K562 (cell line): ENCODE results near the gene OCSTAMP. TPM values are rescaled to one million over a fixed set of nuclear protein-coding genes. Genes with fewer than 3 reads are reported as not detected.

Source experiments
- ATAC-seq: fragments of 200-7000 bp; cut with Tn5 transposase; 3 replicates; pipeline ENCODE4 v1.9.1; 2020; ENCODE audit warnings: moderate library complexity
- BruUV-seq: library from RNA; stranded (reverse); fragments of 400-500 nt; replicated peaks from 2 replicates; lab custom pipeline; 2021; lab: Mats Ljungman, UMichigan
- CTCF ChIA-PET: fragments of 300-600 bp; formaldehyde crosslinking; extraction: SDS; loops from one replicate; lab custom pipeline; 2021; ENCODE audit warnings: low intra/inter-chr PET ratio; lab: Yijun Ruan, JAX
- POLR2A ChIA-PET: fragments of 300-600, 350-650 bp; sonication (Branson Sonifier 250); formaldehyde crosslinking; extraction: SDS; loops from one replicate; lab custom pipeline; 2021; ENCODE audit warnings: antibody characterized with exemption, inconsistent platforms; lab: Yijun Ruan, JAX
- DNase-seq, 4 experiments: peaks; one replicate each; pipeline versions ENCODE4 v3.0.0 to v3.0.0-alpha.2; 2011 to 2018; ENCODE audit warnings: low spot score in 3 of 4, mixed read lengths in 3 of 4; ENCODE audit errors: extremely low read depth in 1 of 4
- FAIRE-seq: peaks from 2 replicates; lab custom pipeline; 2011; peaks lifted over from hg19 to GRCh38; lab: Jason Lieb, UNC
- H2AFZ ChIP-seq: 2 replicates; pipeline ENCODE4 v1.6.0; 2011; ENCODE audit warnings: low read depth, low read length, control low read depth, inconsistent platforms
- H3K27ac ChIP-seq: fragments of 200-600 bp; 3 replicates; pipeline ENCODE4 v1.8.0; 2011; ENCODE audit warnings: low read depth, mild to moderate bottlenecking, control low read depth, inconsistent platforms, low read length, moderate library complexity, mixed read lengths; ENCODE audit errors: extremely low read depth
- H3K27me3 ChIP-seq, 2 experiments: fragments of 300-600 bp in 1 of 2; 2 replicates in 1 of 2; 3 replicates in 1 of 2; pipeline versions ENCODE4 v1.6.0 to v1.8.0; 2011; ENCODE audit warnings: inconsistent platforms in 2 of 2, low read length in 2 of 2, mild to moderate bottlenecking in 1 of 2, mixed read lengths in 1 of 2, moderate library complexity in 1 of 2; ENCODE audit not compliant: control insufficient read depth in 2 of 2, insufficient read depth in 2 of 2
- H3K36me3 ChIP-seq: fragments of 300-600 bp; 3 replicates; pipeline ENCODE4 v1.8.0; 2011; ENCODE audit warnings: mild to moderate bottlenecking, low read length, inconsistent platforms; ENCODE audit not compliant: control insufficient read depth, insufficient read depth
- H3K4me1 ChIP-seq, 2 experiments: fragments of 200-600 bp in 1 of 2; replicated peaks in 1 of 2; 2 replicates in 1 of 2; 3 replicates in 1 of 2; pipeline versions ENCODE4 v1.5.1 to v1.8.0; 2011; ENCODE audit warnings: inconsistent platforms in 2 of 2, low read length in 2 of 2, mild to moderate bottlenecking in 1 of 2, mixed read lengths in 1 of 2, moderate library complexity in 1 of 2; ENCODE audit not compliant: control insufficient read depth in 2 of 2, insufficient read depth in 2 of 2
- H3K4me2 ChIP-seq: 2 replicates; pipeline ENCODE4 v1.6.1; 2011; ENCODE audit warnings: low read length, control low read depth, inconsistent platforms, mixed read lengths; ENCODE audit not compliant: insufficient read depth
- H3K4me3 ChIP-seq: fragments of 200-600 bp; sonication (generic), shearing (Covaris generic); 2 replicates; pipeline ENCODE4 v1.5.1; 2016; ENCODE audit warnings: control low read depth, inconsistent platforms
- H3K79me2 ChIP-seq: fragments of 200-600 bp; 3 replicates; pipeline ENCODE4 v1.8.0; 2011; ENCODE audit warnings: low read length, inconsistent platforms; ENCODE audit not compliant: control insufficient read depth, insufficient read depth
- H3K9ac ChIP-seq, 2 experiments: 2 replicates each; pipeline versions ENCODE4 v1.6.0 to v1.6.1; 2011; ENCODE audit warnings: low read depth in 2 of 2, low read length in 2 of 2, control low read depth in 1 of 2, inconsistent platforms in 1 of 2, mild to moderate bottlenecking in 1 of 2, mixed read lengths in 1 of 2; ENCODE audit not compliant: insufficient read depth in 1 of 2
- H3K9me1 ChIP-seq: one replicate; pipeline ENCODE4 v1.6.0; 2011; ENCODE audit warnings: inconsistent platforms, mild to moderate bottlenecking, low read length, moderate library complexity; ENCODE audit not compliant: control insufficient read depth, insufficient read depth
- H3K9me3 ChIP-seq: replicated peaks from 2 replicates; pipeline ENCODE4 v1.5.1; 2011; ENCODE audit warnings: low read depth, low read length, inconsistent platforms; ENCODE audit not compliant: control insufficient read depth, insufficient read depth
- H4K20me1 ChIP-seq: replicated peaks from 2 replicates; pipeline ENCODE4 v1.6.1; 2011; ENCODE audit warnings: low read length, inconsistent platforms, mixed read lengths; ENCODE audit not compliant: control insufficient read depth, insufficient read depth
- CBX2 ChIP-seq: fragments of 200-600 bp; sonication (generic); IDR thresholded peaks from one replicate; pipeline ENCODE4 v1.6.1; 2012; ENCODE audit warnings: mild to moderate bottlenecking, low read length, inconsistent platforms; ENCODE audit not compliant: insufficient read depth, poor library complexity, severe bottlenecking
- GTF2B ChIP-seq: IDR thresholded peaks from 2 replicates; pipeline ENCODE4 v1.6.1; 2011; ENCODE audit not compliant: insufficient read length; ENCODE audit errors: extremely low read depth
- HCFC1 ChIP-seq: IDR thresholded peaks from 2 replicates; pipeline ENCODE4 v1.6.1; 2012; ENCODE audit warnings: low read depth, low read length, improper control_type of control experiment
- IRF2 ChIP-seq: sonication (generic); formaldehyde crosslinking; IDR thresholded peaks from 2 replicates; pipeline ENCODE4 v1.8.1; 2022; ENCODE audit warnings: mild to moderate bottlenecking, missing genetic modification reagents
- NFIC ChIP-seq: fragments of 450-650 bp; IDR thresholded peaks from 2 replicates; pipeline ENCODE4 v1.6.1; 2017; ENCODE audit warnings: mild to moderate bottlenecking, inconsistent platforms
- SRSF3 ChIP-seq: fragments of 200-400 bp; formaldehyde crosslinking; IDR thresholded peaks from 2 replicates; pipeline ENCODE4 v1.6.1; 2016; ENCODE audit warnings: mild to moderate bottlenecking, low read length, moderate library complexity; ENCODE audit not compliant: insufficient read depth
- ZNF780A ChIP-seq: fragments of 250-450 bp; sonication (Bioruptor Pico); IDR thresholded peaks from 2 replicates; pipeline ENCODE4 v1.5.0; 2021; ENCODE audit warnings: mild to moderate bottlenecking
- WGBS: fragments of 100-300 bp; shearing (Covaris generic); methylation state at CpG from one replicate; pipeline ENCODE4 v1.1.6; 2016; ENCODE audit warnings: low coverage, mixed read lengths; ENCODE audit not compliant: insufficient coverage; ENCODE audit errors: missing lambda C conversion rate; 5-methylcytosine and 5-hydroxymethylcytosine counted together
- in situ Hi-C: fragments of 300-500 bp; cut with MboI; formaldehyde crosslinking; loops from 4 replicates; pipeline ENCODE4 v1.15.0; 2018; ENCODE audit warnings: inconsistent platforms, mixed read lengths
- intact Hi-C: fragments of 100-400 bp; cut with micrococcal nuclease; formaldehyde crosslinking; loops from 2 replicates; pipeline ENCODE4 v1.14.2; 2022
- polyA plus RNA-seq, 8 experiments: library from polyadenylated mRNA; depleted of rRNA in 4 of 8; stranded (reverse) in 5 of 8; unstranded in 3 of 8; fragments of >200 nt; fragmentation: Nextera tagmentation in 2 of 8; fragmentation: Illumina TruSeq in 1 of 8; extraction: Ambion mirVana in 2 of 8; extraction: Trizol in 1 of 8; gene quantifications; 2 replicates each; pipeline versions ENCODE4 v1.2.1 to v1.2.3, GENCODE V29; 2011 to 2014; ENCODE audit warnings: inconsistent platforms in 1 of 8, missing spikeins in 1 of 8
- total RNA-seq, 7 experiments: library from RNA; depleted of rRNA in 6 of 7; stranded (reverse); fragments of >200 nt in 6 of 7; fragmentation: Illumina TruSeq in 2 of 7; extraction: Trizol in 2 of 7; gene quantifications; 2 replicates each; pipeline versions ENCODE4 v1.2.1 to v1.2.3, GENCODE V29; 2011 to 2021; ENCODE audit warnings: low replicate concordance in 1 of 7
- TF ChIP-seq, protein P1 (sequence below): sonication (generic); formaldehyde crosslinking; IDR thresholded peaks from 2 replicates; pipeline ENCODE4 v1.8.1; 2023; ENCODE audit warnings: mild to moderate bottlenecking, missing genetic modification reagents
- TF ChIP-seq, protein P2 (sequence below): fragments of 450-650 bp; IDR thresholded peaks from 2 replicates; pipeline ENCODE4 v1.6.1; 2016; ENCODE audit warnings: mild to moderate bottlenecking

OCSTAMP gene
- total and polyA plus RNA-seq, 9 of the 15 experiments (the other 6 are each of a cell fraction or from before 2014, with no cell fraction given): not detected

GRCh38 chr20:46568570-46569129, 18.2 kb upstream of the OCSTAMP start:
- CTCF ChIA-PET: no interaction called here
- H2AFZ ChIP-seq: no peak overlapping the region
- H3K36me3 ChIP-seq: no peaks in the 10 kb centered on the region
- peak in 1 of 4 experiments; percentile 54 for DNase-seq
- 0 out of 4 replicates have a peak overlapping the region, but pooled peaks of 1 of the 2 experiments have one; percentile 47 for H3K9ac ChIP-seq
- 28% methylated on average over 10 of the region's 10 CpGs for WGBS
- POLR2A ChIA-PET: interaction anchor here (0.6 kb wide), 1 partner anchor 75 kb away, joined by 3 read pairs; no protein-coding TSS in a partner anchor
- TF ChIP-seq NFIC (peak; percentile 79), CBX2 (no peak)
- in situ Hi-C loops: no loop called here
- FAIRE-seq: no peak
- peaks cover 2% of the 10 kb centered on the region; the same call in 1 of the 2 replicates for H3K9me3 ChIP-seq
- no peak overlapping the region for H3K27ac ChIP-seq
- H3K4me2 ChIP-seq: no peak overlapping the region
- peaks cover 5 to 8% of the 10 kb centered on the region in 2 experiments; a peak in 3 of 5 replicates for H3K4me1 ChIP-seq
- no peaks in the 10 kb centered on the region; the same call in 1 of the 2 replicates for H4K20me1 ChIP-seq
- intact Hi-C loops: loop anchor here (10.0 kb wide), 1 partner anchor 76 kb away; no protein-coding TSS in a partner anchor
- BruUV-seq: no TSS peak
- peak; percentile 56 for ATAC-seq
- no peaks in the 10 kb centered on the region for H3K27me3 ChIP-seq
- no peak overlapping the region for H3K4me3 ChIP-seq
- H3K79me2 ChIP-seq: no peaks in the 10 kb centered on the region
- H3K9me1 ChIP-seq: no peaks in the 10 kb centered on the region

- intact Hi-C loops: loop anchor here (10.0 kb wide), 1 partner anchor 79 kb away; no protein-coding TSS in a partner anchor
- H3K4me3 ChIP-seq: no peak overlapping the region
- in situ Hi-C loops: no loop called here
- no TSS peak for BruUV-seq
- DNase-seq: no peak
- ChIA-PET CTCF (no interaction called here), POLR2A (no interaction called here)
- no peak for ATAC-seq
- no peak for FAIRE-seq
- H4K20me1 ChIP-seq: no peaks in the 10 kb centered on the region; the same call in 1 of the 2 replicates
- no peaks in the 10 kb centered on the region for H3K9me3 ChIP-seq
- H3K4me2 ChIP-seq: no peak overlapping the region
- no peaks in the 10 kb centered on the region for H3K27me3 ChIP-seq
- H3K9ac ChIP-seq: no peak overlapping the region
- no peak overlapping the region for H3K27ac ChIP-seq
- WGBS: 21% methylated on average over 7 of the region's 10 CpGs
- no peak overlapping the region for H2AFZ ChIP-seq
- no peaks in the 10 kb centered on the region for H3K79me2 ChIP-seq
- no peaks in the 10 kb centered on the region for H3K36me3 ChIP-seq
- no peaks in the 10 kb centered on the region for H3K9me1 ChIP-seq
- peaks cover 16 to 17% of the 10 kb centered on the region in 2 experiments for H3K4me1 ChIP-seq
- TF ChIP-seq, protein P1, sequence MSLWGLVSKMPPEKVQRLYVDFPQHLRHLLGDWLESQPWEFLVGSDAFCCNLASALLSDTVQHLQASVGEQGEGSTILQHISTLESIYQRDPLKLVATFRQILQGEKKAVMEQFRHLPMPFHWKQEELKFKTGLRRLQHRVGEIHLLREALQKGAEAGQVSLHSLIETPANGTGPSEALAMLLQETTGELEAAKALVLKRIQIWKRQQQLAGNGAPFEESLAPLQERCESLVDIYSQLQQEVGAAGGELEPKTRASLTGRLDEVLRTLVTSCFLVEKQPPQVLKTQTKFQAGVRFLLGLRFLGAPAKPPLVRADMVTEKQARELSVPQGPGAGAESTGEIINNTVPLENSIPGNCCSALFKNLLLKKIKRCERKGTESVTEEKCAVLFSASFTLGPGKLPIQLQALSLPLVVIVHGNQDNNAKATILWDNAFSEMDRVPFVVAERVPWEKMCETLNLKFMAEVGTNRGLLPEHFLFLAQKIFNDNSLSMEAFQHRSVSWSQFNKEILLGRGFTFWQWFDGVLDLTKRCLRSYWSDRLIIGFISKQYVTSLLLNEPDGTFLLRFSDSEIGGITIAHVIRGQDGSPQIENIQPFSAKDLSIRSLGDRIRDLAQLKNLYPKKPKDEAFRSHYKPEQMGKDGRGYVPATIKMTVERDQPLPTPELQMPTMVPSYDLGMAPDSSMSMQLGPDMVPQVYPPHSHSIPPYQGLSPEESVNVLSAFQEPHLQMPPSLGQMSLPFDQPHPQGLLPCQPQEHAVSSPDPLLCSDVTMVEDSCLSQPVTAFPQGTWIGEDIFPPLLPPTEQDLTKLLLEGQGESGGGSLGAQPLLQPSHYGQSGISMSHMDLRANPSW (CRISPR knock-in tag): no peak
- no peak for TF ChIP-seq SRSF3
- TF ChIP-seq GTF2B: no peak
- no peak for TF ChIP-seq HCFC1
- no peak for TF ChIP-seq IRF2
- TF ChIP-seq, protein P2, sequence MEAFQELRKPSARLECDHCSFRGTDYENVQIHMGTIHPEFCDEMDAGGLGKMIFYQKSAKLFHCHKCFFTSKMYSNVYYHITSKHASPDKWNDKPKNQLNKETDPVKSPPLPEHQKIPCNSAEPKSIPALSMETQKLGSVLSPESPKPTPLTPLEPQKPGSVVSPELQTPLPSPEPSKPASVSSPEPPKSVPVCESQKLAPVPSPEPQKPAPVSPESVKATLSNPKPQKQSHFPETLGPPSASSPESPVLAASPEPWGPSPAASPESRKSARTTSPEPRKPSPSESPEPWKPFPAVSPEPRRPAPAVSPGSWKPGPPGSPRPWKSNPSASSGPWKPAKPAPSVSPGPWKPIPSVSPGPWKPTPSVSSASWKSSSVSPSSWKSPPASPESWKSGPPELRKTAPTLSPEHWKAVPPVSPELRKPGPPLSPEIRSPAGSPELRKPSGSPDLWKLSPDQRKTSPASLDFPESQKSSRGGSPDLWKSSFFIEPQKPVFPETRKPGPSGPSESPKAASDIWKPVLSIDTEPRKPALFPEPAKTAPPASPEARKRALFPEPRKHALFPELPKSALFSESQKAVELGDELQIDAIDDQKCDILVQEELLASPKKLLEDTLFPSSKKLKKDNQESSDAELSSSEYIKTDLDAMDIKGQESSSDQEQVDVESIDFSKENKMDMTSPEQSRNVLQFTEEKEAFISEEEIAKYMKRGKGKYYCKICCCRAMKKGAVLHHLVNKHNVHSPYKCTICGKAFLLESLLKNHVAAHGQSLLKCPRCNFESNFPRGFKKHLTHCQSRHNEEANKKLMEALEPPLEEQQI: no peak
- no peak for TF ChIP-seq ZNF780A (CRISPR knock-in tag)
These were observed 15.7 kb upstream of the OCSTAMP start for GRCh38 chr20:46566125-46566524.
